ENCODE data around the gene YTHDC2.

Gene YTHDC2

GRCh38 chr5:113513384-113514288 is at the start of gene YTHDC2:
Gene YTHDC2, plus strand, starts transcription at chr5:113513694. Its CDS starts 202 bp downstream, at chr5:113513896.
- H3K4me1 Mint-ChIP-seq (ENCODE audit: low read depth) = peaks cover 28% of the 10 kb centered on the region
- H3K27ac Mint-ChIP-seq = peak within 1 kb of the TSS; percentile 89
- peak within 1 kb of the TSS; percentile 91 for H3K4me3 Mint-ChIP-seq
- H3K9me3 Mint-ChIP-seq = peaks cover 4% of the 10 kb centered on the region
- H3K36me3 Mint-ChIP-seq (ENCODE audit: low read depth) = peaks cover 10% of the 10 kb centered on the region
- H3K27me3 Mint-ChIP-seq (ENCODE audit: low read depth) = peaks cover 19% of the 10 kb centered on the region

- no peaks in the 10 kb centered on the region for H3K36me3 Mint-ChIP-seq (ENCODE audit: low read depth)
- H3K9me3 Mint-ChIP-seq = no peaks in the 10 kb centered on the region
- H3K4me1 Mint-ChIP-seq (ENCODE audit: low read depth) = no peaks in the 10 kb centered on the region
- no peak overlapping the region for H3K27ac Mint-ChIP-seq
- peaks cover 45% of the 10 kb centered on the region for H3K27me3 Mint-ChIP-seq (ENCODE audit: low read depth)
- H3K4me3 Mint-ChIP-seq = no peak overlapping the region
Measured at GRCh38 chr5:113474100-113474728, 39.3 kb upstream of the YTHDC2 start.

GRCh38 chr5:113478691-113479090 is 34.8 kb upstream of the YTHDC2 start:
- Mint-ChIP-seq H3K36me3 (ENCODE audit: low read depth) (no peaks in the 10 kb centered on the region), H3K27me3 (ENCODE audit: low read depth) (peaks cover 56% of the 10 kb centered on the region), H3K27ac (no peak overlapping the region), H3K9me3 (no peaks in the 10 kb centered on the region), H3K4me3 (no peak overlapping the region), H3K4me1 (ENCODE audit: low read depth) (no peaks in the 10 kb centered on the region)

DNA sequence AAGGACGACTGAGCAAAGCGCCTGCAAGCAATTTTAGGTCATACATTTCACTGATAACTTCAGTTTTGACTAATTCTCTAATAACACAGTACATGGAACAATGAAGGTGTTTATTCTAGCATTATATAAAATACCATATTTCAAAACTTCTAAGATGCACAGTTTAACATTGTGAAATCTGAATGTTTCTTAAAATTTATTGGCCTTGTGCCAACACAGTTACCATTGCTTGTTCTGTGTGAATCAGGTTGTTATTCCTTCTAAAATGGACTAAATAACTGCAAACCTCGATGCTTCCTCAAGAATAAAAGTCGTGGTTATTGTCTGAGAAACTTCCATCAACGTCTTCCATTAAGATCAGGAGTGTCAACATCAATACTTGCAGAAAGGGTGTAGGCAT is 33.3 kb upstream of the YTHDC2 start:
- Mint-ChIP-seq H3K27me3 (ENCODE audit: low read depth) (peaks cover 59% of the 10 kb centered on the region), H3K36me3 (ENCODE audit: low read depth) (no peaks in the 10 kb centered on the region), H3K4me3 (no peak overlapping the region), H3K4me1 (ENCODE audit: low read depth) (no peaks in the 10 kb centered on the region), H3K27ac (no peak overlapping the region), H3K9me3 (no peaks in the 10 kb centered on the region)

GRCh38 chr5:113487416-113487780 is 26.1 kb upstream of the YTHDC2 start:
- Mint-ChIP-seq H3K4me3 (peak overlapping the region; percentile 68), H3K27me3 (ENCODE audit: low read depth) (peaks cover 83% of the 10 kb centered on the region), H3K27ac (no peak overlapping the region), H3K36me3 (ENCODE audit: low read depth) (peaks cover 9% of the 10 kb centered on the region), H3K4me1 (ENCODE audit: low read depth) (peaks cover 20% of the 10 kb centered on the region), H3K9me3 (peaks cover 21% of the 10 kb centered on the region)

DNA sequence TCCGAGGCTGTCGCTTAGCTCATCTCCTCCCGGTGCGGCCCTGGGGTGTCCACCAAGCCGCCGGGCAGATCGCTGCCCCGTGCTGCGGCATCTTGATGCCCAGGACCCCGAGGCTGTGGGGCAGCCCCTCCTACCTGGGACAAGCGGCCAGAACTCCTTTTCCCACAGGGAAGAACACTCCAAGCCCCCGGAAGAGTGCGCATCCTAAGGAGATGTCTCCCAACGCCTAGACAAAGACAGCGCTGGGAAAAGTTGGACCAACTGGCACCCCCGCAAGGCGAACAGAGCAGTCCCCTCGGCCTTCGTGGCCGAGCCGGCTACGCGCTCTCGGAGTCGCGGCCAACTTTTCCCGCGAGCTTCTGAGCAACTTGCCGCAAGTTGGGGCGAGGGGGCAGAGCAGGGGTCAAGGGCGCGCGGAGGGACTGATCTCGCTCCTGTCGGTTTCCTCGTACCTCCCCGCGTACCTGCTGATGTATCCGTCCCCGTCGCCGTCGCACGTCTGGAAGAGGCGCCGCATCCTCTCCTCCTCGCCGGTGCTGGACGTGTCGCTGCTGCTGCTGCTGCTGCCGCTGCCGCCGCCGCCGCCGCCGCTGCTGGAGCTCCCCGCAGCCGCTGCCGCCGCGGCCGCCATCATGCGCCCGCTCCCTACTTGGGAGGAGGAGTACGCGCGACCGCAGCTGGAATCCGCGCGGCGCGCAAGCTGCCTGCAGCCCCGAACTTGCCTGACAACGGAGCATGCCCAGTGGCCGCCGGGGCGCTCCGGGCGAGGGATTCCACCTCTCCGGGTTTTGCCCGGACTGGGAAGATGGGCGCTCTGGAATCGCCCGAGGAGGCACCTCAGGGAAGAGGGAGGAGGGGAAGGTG is 25.5 kb upstream of the YTHDC2 start, which contains the start of gene MCC:
TSS of gene MCC (minus strand) at position 673 of the 864 bp plus-strand sequence.
- no peak within 1 kb of the TSS for H3K27ac Mint-ChIP-seq
- H3K9me3 Mint-ChIP-seq = peaks cover 21% of the 10 kb centered on the region
- peaks cover 20% of the 10 kb centered on the region for H3K4me1 Mint-ChIP-seq (ENCODE audit: low read depth)
- H3K27me3 Mint-ChIP-seq (ENCODE audit: low read depth) = peaks cover 79% of the 10 kb centered on the region
- H3K4me3 Mint-ChIP-seq = peak within 1 kb of the TSS; percentile 68
- peaks cover 9% of the 10 kb centered on the region for H3K36me3 Mint-ChIP-seq (ENCODE audit: low read depth)

- H3K27me3 Mint-ChIP-seq (ENCODE audit: low read depth) = peaks cover 73% of the 10 kb centered on the region
- H3K36me3 Mint-ChIP-seq (ENCODE audit: low read depth) = peaks cover 9% of the 10 kb centered on the region
- H3K27ac Mint-ChIP-seq = no peak overlapping the region
- H3K4me3 Mint-ChIP-seq = peak overlapping the region; percentile 60
- H3K4me1 Mint-ChIP-seq (ENCODE audit: low read depth) = peaks cover 20% of the 10 kb centered on the region
- peaks cover 21% of the 10 kb centered on the region for H3K9me3 Mint-ChIP-seq
Measured at GRCh38 chr5:113488645-113489184, 24.8 kb upstream of the YTHDC2 start.

GRCh38 chr5:113489299-113489698 is 24.2 kb upstream of the YTHDC2 start:
- Mint-ChIP-seq H3K4me3 (peak overlapping the region; percentile 16), H3K4me1 (ENCODE audit: low read depth) (peaks cover 20% of the 10 kb centered on the region), H3K9me3 (peaks cover 21% of the 10 kb centered on the region), H3K27ac (no peak overlapping the region), H3K36me3 (ENCODE audit: low read depth) (peaks cover 9% of the 10 kb centered on the region), H3K27me3 (ENCODE audit: low read depth) (peaks cover 70% of the 10 kb centered on the region)

GRCh38 chr5:113490317-113490716 is 23.2 kb upstream of the YTHDC2 start:
- Mint-ChIP-seq H3K9me3 (peaks cover 21% of the 10 kb centered on the region), H3K4me1 (ENCODE audit: low read depth) (peaks cover 20% of the 10 kb centered on the region), H3K27ac (no peak overlapping the region), H3K4me3 (no peak overlapping the region), H3K36me3 (ENCODE audit: low read depth) (peaks cover 9% of the 10 kb centered on the region), H3K27me3 (ENCODE audit: low read depth) (peaks cover 69% of the 10 kb centered on the region)

- peaks cover 9% of the 10 kb centered on the region for H3K36me3 Mint-ChIP-seq (ENCODE audit: low read depth)
- H3K27me3 Mint-ChIP-seq (ENCODE audit: low read depth) = peaks cover 63% of the 10 kb centered on the region
- H3K9me3 Mint-ChIP-seq = peaks cover 21% of the 10 kb centered on the region
- no peak overlapping the region for H3K27ac Mint-ChIP-seq
- H3K4me1 Mint-ChIP-seq (ENCODE audit: low read depth) = peaks cover 20% of the 10 kb centered on the region
- H3K4me3 Mint-ChIP-seq = no peak overlapping the region
Measured at GRCh38 chr5:113491022-113491421, 22.5 kb upstream of the YTHDC2 start.

GRCh38 chr5:113493446-113493845 is 20.0 kb upstream of the YTHDC2 start:
- Mint-ChIP-seq H3K4me3 (no peak overlapping the region), H3K4me1 (ENCODE audit: low read depth) (peaks cover 11% of the 10 kb centered on the region), H3K9me3 (peaks cover 21% of the 10 kb centered on the region), H3K36me3 (ENCODE audit: low read depth) (peaks cover 9% of the 10 kb centered on the region), H3K27ac (no peak overlapping the region), H3K27me3 (ENCODE audit: low read depth) (peaks cover 59% of the 10 kb centered on the region)

DNA sequence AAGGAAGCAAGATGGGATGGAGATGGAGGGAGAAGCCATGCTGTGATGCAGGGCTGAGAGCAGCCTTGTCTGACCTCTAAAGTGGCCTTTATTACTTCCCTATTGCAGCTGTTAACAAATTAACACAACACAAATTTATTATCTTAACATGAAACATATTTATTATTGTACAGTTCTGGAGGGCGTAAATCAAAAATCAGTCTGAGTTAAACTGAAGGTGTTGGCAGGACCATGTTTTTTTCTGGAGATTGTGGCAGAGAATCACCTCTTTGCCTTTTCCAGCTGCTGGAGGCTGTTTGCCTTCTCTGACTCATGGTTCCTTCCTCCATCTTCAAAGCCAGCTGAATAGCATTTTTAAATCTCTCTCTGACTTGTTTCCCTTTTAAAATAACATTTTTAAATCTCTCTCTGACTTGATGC is 18.1 kb upstream of the YTHDC2 start:
- H3K36me3 Mint-ChIP-seq (ENCODE audit: low read depth) = peaks cover 4% of the 10 kb centered on the region
- H3K4me1 Mint-ChIP-seq (ENCODE audit: low read depth) = no peaks in the 10 kb centered on the region
- H3K4me3 Mint-ChIP-seq = no peak overlapping the region
- peaks cover 14% of the 10 kb centered on the region for H3K9me3 Mint-ChIP-seq
- no peak overlapping the region for H3K27ac Mint-ChIP-seq
- H3K27me3 Mint-ChIP-seq (ENCODE audit: low read depth) = peaks cover 56% of the 10 kb centered on the region

- no peak overlapping the region for H3K4me3 Mint-ChIP-seq
- no peak overlapping the region for H3K27ac Mint-ChIP-seq
- H3K27me3 Mint-ChIP-seq (ENCODE audit: low read depth) = peaks cover 57% of the 10 kb centered on the region
- H3K36me3 Mint-ChIP-seq (ENCODE audit: low read depth) = no peaks in the 10 kb centered on the region
- H3K4me1 Mint-ChIP-seq (ENCODE audit: low read depth) = no peaks in the 10 kb centered on the region
- H3K9me3 Mint-ChIP-seq = peaks cover 3% of the 10 kb centered on the region
Measured at GRCh38 chr5:113502073-113502472, 11.4 kb upstream of the YTHDC2 start.

DNA sequence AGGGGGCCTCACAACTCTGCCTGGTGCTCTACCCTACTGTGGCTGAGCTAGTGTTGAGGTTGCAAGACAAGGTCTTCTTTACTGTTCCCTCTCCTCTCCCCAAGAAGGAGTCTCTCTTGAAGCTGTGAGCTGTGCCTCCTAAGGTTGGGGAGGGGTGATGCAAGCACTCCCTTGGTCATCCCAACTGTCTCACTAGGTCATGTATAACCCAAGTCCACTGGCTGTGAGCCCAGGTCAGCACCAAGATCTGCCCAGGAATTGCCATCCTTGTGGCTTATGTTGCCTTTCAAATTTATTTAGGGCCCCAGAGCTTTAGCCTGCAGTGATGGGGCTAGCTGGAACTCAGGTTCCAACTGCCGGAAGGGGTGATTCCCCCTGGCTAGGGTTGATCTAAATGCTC is 10.3 kb upstream of the YTHDC2 start:
- Mint-ChIP-seq H3K9me3 (peaks cover 3% of the 10 kb centered on the region), H3K36me3 (ENCODE audit: low read depth) (no peaks in the 10 kb centered on the region), H3K4me1 (ENCODE audit: low read depth) (no peaks in the 10 kb centered on the region), H3K27ac (no peak overlapping the region), H3K27me3 (ENCODE audit: low read depth) (peaks cover 55% of the 10 kb centered on the region), H3K4me3 (no peak overlapping the region)
